PC-9 (cell line): Measurements from ENCODE around the gene RAD18.

ENCODE experiments used
- CTCF ChIP-seq: fragments of 200-600 bp; sonication (generic); conservative IDR thresholded peaks from 2 replicates; pipeline ENCODE4 v1.6.1; 2017; ENCODE audit warnings: mixed run types, antibody characterized with exemption, mild to moderate bottlenecking, moderate library complexity
- EZH2 ChIP-seq: fragments of 200-600 bp; sonication (generic); IDR thresholded peaks from 2 replicates; pipeline ENCODE4 v1.8.0; 2017; ENCODE audit warnings: antibody characterized with exemption, low read depth

DNA sequence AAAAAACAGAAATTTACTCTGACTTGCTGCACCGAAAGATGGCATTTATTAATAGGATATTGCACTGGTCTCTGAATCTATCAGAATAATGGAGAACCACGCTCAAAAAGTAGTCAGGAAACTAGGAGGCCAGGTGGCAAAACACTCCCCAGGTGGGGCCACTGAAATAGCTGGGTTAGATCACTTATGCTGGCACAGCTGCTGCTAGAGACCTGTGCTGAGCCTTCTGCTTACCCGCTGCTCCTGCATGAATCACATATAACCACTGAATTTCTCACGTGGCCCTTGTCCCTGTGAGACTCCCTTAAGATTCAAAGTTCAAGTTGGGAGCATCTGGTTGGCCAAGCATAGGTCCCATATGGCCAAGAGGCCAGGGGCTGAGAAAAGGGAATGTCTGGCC, 127.9 kb downstream of the RAD18 start:
- TF ChIP-seq CTCF (no peak), EZH2 (no peak)
